Fibroblast of lung (primary cell): ENCODE data around the gene GCSH.

Experiments
- CTCF ChIP-seq, 2 donors: IDR thresholded peaks in 1 of 2; conservative IDR thresholded peaks in 1 of 2; 1 replicate in 1 of 2; 2 replicates in 1 of 2; pipeline ENCODE4 v1.5.1; 2011 to 2012; ENCODE audit warnings: low read length in 2 of 2, control low read depth in 1 of 2, inconsistent platforms in 1 of 2, low read depth in 1 of 2, mild to moderate bottlenecking in 1 of 2
- EZH2 ChIP-seq: IDR thresholded peaks from 2 replicates; pipeline ENCODE4 v1.5.1; 2012; ENCODE audit warnings: low read length, control low read depth, mild to moderate bottlenecking; ENCODE audit errors: missing control alignments

- no peak for TF ChIP-seq CTCF (conservative IDR thresholded peaks at IDR 0.05 in 1 of 2, IDR thresholded peaks at IDR 0.05 in 1 of 2; ENCODE audit: low read depth in 1 of 2, low read length in 2 of 2)
- TF ChIP-seq EZH2: no peak
Observed at GRCh38 chr16:81053761-81054160, 42.4 kb downstream of the GCSH start.
